ENCODE results near the gene ANKRD27.

ANKRD27 gene

GRCh38 chr19:32687681-32688080 is 12.7 kb upstream of the ANKRD27 start:
- Mint-ChIP-seq H3K4me1 (peaks cover 12% of the 10 kb centered on the region), H3K27ac (no peak overlapping the region), H3K9me3 (peaks cover under 1% of the 10 kb centered on the region), H3K36me3 (ENCODE audit: low read depth) (peaks cover 6% of the 10 kb centered on the region), H3K4me3 (no peak overlapping the region), H3K27me3 (ENCODE audit: low read depth, poor library complexity) (peaks cover 8% of the 10 kb centered on the region)
- no peak for TF ChIP-seq CTCF (IDR thresholded peaks at IDR 0.05)
- DNase-seq = no peak

GRCh38 chr19:32686847-32687475 is 12.0 kb upstream of the ANKRD27 start:
- Mint-ChIP-seq H3K27ac (no peak overlapping the region), H3K4me1 (peaks cover 10% of the 10 kb centered on the region), H3K4me3 (no peak overlapping the region), H3K9me3 (no peaks in the 10 kb centered on the region), H3K36me3 (ENCODE audit: low read depth) (peaks cover 5% of the 10 kb centered on the region), H3K27me3 (ENCODE audit: low read depth, poor library complexity) (peaks cover 14% of the 10 kb centered on the region)
- no peak for DNase-seq
- TF ChIP-seq CTCF (IDR thresholded peaks at IDR 0.05) = no peak

GRCh38 chr19:32682317-32682716 is 7.3 kb upstream of the ANKRD27 start:
- Mint-ChIP-seq H3K4me3 (no peak overlapping the region), H3K9me3 (no peaks in the 10 kb centered on the region), H3K27ac (no peak overlapping the region), H3K27me3 (ENCODE audit: low read depth, poor library complexity) (peaks cover 41% of the 10 kb centered on the region), H3K4me1 (peaks cover 6% of the 10 kb centered on the region), H3K36me3 (ENCODE audit: low read depth) (peaks cover 5% of the 10 kb centered on the region)
- no peak for DNase-seq
- no peak for TF ChIP-seq CTCF (IDR thresholded peaks at IDR 0.05)

GRCh38 chr19:32680986-32681385 is 6.0 kb upstream of the ANKRD27 start:
- H3K9me3 Mint-ChIP-seq = no peaks in the 10 kb centered on the region
- TF ChIP-seq CTCF (IDR thresholded peaks at IDR 0.05) = no peak
- peaks cover 10% of the 10 kb centered on the region for H3K4me1 Mint-ChIP-seq
- no peak overlapping the region for H3K4me3 Mint-ChIP-seq
- no peak overlapping the region for H3K27ac Mint-ChIP-seq
- DNase-seq = no peak
- no peaks in the 10 kb centered on the region for H3K36me3 Mint-ChIP-seq (ENCODE audit: low read depth)
- peaks cover 54% of the 10 kb centered on the region for H3K27me3 Mint-ChIP-seq (ENCODE audit: low read depth, poor library complexity)

GRCh38 chr19:32677657-32678056 is 2.7 kb upstream of the ANKRD27 start:
- no peaks in the 10 kb centered on the region for H3K9me3 Mint-ChIP-seq
- H3K4me1 Mint-ChIP-seq = peaks cover 23% of the 10 kb centered on the region
- TF ChIP-seq CTCF (IDR thresholded peaks at IDR 0.05) = no peak
- H3K4me3 Mint-ChIP-seq = peak overlapping the region; percentile 58
- H3K27ac Mint-ChIP-seq = no peak overlapping the region
- H3K36me3 Mint-ChIP-seq (ENCODE audit: low read depth) = no peaks in the 10 kb centered on the region
- peaks cover 68% of the 10 kb centered on the region for H3K27me3 Mint-ChIP-seq (ENCODE audit: low read depth, poor library complexity)
- peak; percentile 46 for DNase-seq

- Mint-ChIP-seq H3K27ac (no peak overlapping the region), H3K4me3 (peak overlapping the region; percentile 58), H3K4me1 (peaks cover 23% of the 10 kb centered on the region), H3K36me3 (ENCODE audit: low read depth) (no peaks in the 10 kb centered on the region), H3K9me3 (no peaks in the 10 kb centered on the region), H3K27me3 (ENCODE audit: low read depth, poor library complexity) (peaks cover 62% of the 10 kb centered on the region)
- peak; percentile 13 for DNase-seq
- no peak for TF ChIP-seq CTCF (IDR thresholded peaks at IDR 0.05)
Measured at GRCh38 chr19:32676895-32677359, 1.9 kb upstream of the ANKRD27 start.
